ENCODE measurements around the gene OR51T1.
"Not testable (repeated sequence)": the region's sequence is repeated elsewhere in the genome, so short reads cannot be mapped to it uniquely, and the experiment has no call there.

DNA sequence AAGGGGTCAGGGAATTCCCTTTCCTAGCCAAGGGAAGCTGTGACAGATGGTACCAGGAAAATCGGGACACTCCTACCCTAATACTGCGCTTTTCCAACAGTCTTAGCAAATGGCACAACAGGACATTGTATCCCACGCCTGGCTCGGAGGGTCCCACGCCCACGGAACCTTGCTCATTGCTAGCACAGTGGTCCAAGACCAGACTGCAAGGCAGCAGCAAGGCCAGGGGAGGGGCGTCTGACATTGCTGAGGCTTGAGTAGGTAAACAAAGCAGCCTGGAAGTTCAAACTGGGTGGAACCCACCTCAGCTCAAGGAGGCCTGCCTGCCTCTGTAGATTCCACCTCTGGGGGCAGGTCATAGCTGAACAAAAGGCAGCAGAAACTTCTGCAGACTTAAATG, 27.4 kb upstream of the OR51T1 start:
- TF ChIP-seq, protein P1, sequence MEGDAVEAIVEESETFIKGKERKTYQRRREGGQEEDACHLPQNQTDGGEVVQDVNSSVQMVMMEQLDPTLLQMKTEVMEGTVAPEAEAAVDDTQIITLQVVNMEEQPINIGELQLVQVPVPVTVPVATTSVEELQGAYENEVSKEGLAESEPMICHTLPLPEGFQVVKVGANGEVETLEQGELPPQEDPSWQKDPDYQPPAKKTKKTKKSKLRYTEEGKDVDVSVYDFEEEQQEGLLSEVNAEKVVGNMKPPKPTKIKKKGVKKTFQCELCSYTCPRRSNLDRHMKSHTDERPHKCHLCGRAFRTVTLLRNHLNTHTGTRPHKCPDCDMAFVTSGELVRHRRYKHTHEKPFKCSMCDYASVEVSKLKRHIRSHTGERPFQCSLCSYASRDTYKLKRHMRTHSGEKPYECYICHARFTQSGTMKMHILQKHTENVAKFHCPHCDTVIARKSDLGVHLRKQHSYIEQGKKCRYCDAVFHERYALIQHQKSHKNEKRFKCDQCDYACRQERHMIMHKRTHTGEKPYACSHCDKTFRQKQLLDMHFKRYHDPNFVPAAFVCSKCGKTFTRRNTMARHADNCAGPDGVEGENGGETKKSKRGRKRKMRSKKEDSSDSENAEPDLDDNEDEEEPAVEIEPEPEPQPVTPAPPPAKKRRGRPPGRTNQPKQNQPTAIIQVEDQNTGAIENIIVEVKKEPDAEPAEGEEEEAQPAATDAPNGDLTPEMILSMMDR (IDR thresholded peaks at IDR 0.05; ENCODE audit: low read length): not testable (repeated sequence)
- TF ChIP-seq EZH2 (IDR thresholded peaks at IDR 0.05; ENCODE audit: borderline replicate concordance, low read length): not testable (repeated sequence)
